Fibroblast of lung (primary cell): ENCODE measurements around the gene INTS15. TPM values are rescaled to one million over a fixed set of nuclear protein-coding genes. Genes with fewer than 3 reads are reported as not detected.

Experiments used
- DNase-seq, 2 donors: peaks; one replicate each; pipeline versions ENCODE4 v3.0.0 to v3.0.0-alpha.2; 2010; ENCODE audit warnings: low read depth in 2 of 2
- H2AFZ ChIP-seq: 2 replicates; pipeline ENCODE4 v1.5.1; 2012; ENCODE audit warnings: low read length, control low read depth, inconsistent platforms
- H3K27ac ChIP-seq: 2 replicates; pipeline ENCODE4 v1.5.1; 2011; ENCODE audit warnings: low read length, control low read depth; ENCODE audit not compliant: insufficient read depth
- H3K27me3 ChIP-seq: 2 replicates; pipeline ENCODE4 v1.5.1; 2011; ENCODE audit warnings: mild to moderate bottlenecking, low read length; ENCODE audit not compliant: control insufficient read depth, insufficient read depth
- H3K36me3 ChIP-seq: 2 replicates; pipeline ENCODE4 v1.5.1; 2011; ENCODE audit warnings: low read length; ENCODE audit not compliant: control insufficient read depth, insufficient read depth
- H3K4me1 ChIP-seq: 2 replicates; pipeline ENCODE4 v1.5.1; 2011; ENCODE audit warnings: low read length; ENCODE audit not compliant: control insufficient read depth, insufficient read depth; ENCODE audit errors: extremely low read depth
- H3K4me2 ChIP-seq: 2 replicates; pipeline ENCODE4 v1.5.1; 2011; ENCODE audit warnings: low read length, control low read depth; ENCODE audit not compliant: insufficient read depth; ENCODE audit errors: extremely low read depth
- H3K4me3 ChIP-seq, 4 experiments: fragments of 200-600 bp in 1 of 4; sonication (generic) in 1 of 4; replicated peaks in 1 of 4; 2 replicates each; pipeline ENCODE4 v1.5.1; 2011 to 2016; ENCODE audit warnings: low read length in 4 of 4, low read depth in 3 of 4, mild to moderate bottlenecking in 3 of 4, control low read depth in 2 of 4, inconsistent platforms in 1 of 4, mixed read lengths in 1 of 4; ENCODE audit not compliant: insufficient read depth in 1 of 4; ENCODE audit errors: control extremely low read depth in 1 of 4
- H3K79me2 ChIP-seq: 2 replicates; pipeline ENCODE4 v1.5.1; 2012; ENCODE audit warnings: mild to moderate bottlenecking, low read length, inconsistent platforms; ENCODE audit not compliant: control insufficient read depth, insufficient read depth
- H3K9ac ChIP-seq: 2 replicates; pipeline ENCODE4 v1.5.1; 2011; ENCODE audit warnings: mild to moderate bottlenecking, low read length, control low read depth; ENCODE audit not compliant: insufficient read depth
- H3K9me3 ChIP-seq: 2 replicates; pipeline ENCODE4 v1.5.1; 2012; ENCODE audit warnings: low read depth, low read length; ENCODE audit not compliant: control insufficient read depth, insufficient read depth
- H4K20me1 ChIP-seq: 2 replicates; pipeline ENCODE4 v1.5.1; 2011; ENCODE audit warnings: low read length; ENCODE audit not compliant: control insufficient read depth, insufficient read depth; ENCODE audit errors: extremely low read depth
- EZH2 ChIP-seq: IDR thresholded peaks from 2 replicates; pipeline ENCODE4 v1.5.1; 2012; ENCODE audit warnings: low read length, control low read depth, mild to moderate bottlenecking; ENCODE audit errors: missing control alignments
- polyA plus RNA-seq, 2 donors: library from polyadenylated mRNA; depleted of rRNA in 1 of 2; stranded (reverse) in 1 of 2; unstranded in 1 of 2; fragments of >200 nt; gene quantifications; 2 replicates each; pipeline ENCODE4 v1.2.1, GENCODE V29; 2011 to 2012; ENCODE audit warnings: missing spikeins in 1 of 2
- total RNA-seq: library from RNA; depleted of rRNA; stranded (reverse); fragments of >200 nt; gene quantifications from 2 replicates; pipeline ENCODE4 v1.2.1, GENCODE V29; 2014
- TF ChIP-seq, protein P1 (sequence below), 2 donors: IDR thresholded peaks in 1 of 2; conservative IDR thresholded peaks in 1 of 2; 1 replicate in 1 of 2; 2 replicates in 1 of 2; pipeline ENCODE4 v1.5.1; 2011 to 2012; ENCODE audit warnings: low read length in 2 of 2, control low read depth in 1 of 2, inconsistent platforms in 1 of 2, low read depth in 1 of 2, mild to moderate bottlenecking in 1 of 2

INTS15 gene
- total and polyA plus RNA-seq, 2 donors (not counting 1 experiment from before 2014, with no cell fraction given), result 7.1 to 11.7 TPM

DNA sequence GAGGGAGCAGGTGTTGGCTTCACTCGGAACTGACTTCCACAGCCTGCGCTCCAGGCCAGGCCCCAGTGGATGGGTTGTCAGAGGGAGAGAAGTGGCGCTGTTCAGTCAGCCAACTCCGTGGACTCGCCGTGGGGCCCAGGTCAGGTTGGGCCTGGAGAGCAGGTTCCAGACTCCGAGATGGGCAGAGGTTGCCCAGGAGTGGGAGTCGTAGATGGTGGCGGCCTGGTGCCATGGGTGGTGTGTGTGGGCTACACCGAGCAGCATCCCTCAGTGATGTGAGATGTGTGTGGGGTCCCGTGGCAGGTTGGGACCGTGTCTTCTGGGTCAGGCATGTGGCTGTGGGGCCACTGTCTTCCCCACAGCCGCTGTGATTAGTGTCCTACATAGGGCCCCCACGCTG, 57.7 kb downstream of the INTS15 start:
- Histone ChIP-seq H3K27me3 (no peaks in the 10 kb centered on the region), H3K4me1 (no peaks in the 10 kb centered on the region), H3K36me3 (peaks cover 24% of the 10 kb centered on the region), H3K79me2 (no peaks in the 10 kb centered on the region), H3K9me3 (no peaks in the 10 kb centered on the region), H2AFZ (no peak overlapping the region), H3K4me2 (no peak overlapping the region), H3K27ac (no peak overlapping the region), H3K9ac (no peak overlapping the region), H4K20me1 (no peaks in the 10 kb centered on the region), H3K4me3 (no peak overlapping the region)
- no peak for DNase-seq
- no peak for TF ChIP-seq EZH2
- TF ChIP-seq, protein P1, sequence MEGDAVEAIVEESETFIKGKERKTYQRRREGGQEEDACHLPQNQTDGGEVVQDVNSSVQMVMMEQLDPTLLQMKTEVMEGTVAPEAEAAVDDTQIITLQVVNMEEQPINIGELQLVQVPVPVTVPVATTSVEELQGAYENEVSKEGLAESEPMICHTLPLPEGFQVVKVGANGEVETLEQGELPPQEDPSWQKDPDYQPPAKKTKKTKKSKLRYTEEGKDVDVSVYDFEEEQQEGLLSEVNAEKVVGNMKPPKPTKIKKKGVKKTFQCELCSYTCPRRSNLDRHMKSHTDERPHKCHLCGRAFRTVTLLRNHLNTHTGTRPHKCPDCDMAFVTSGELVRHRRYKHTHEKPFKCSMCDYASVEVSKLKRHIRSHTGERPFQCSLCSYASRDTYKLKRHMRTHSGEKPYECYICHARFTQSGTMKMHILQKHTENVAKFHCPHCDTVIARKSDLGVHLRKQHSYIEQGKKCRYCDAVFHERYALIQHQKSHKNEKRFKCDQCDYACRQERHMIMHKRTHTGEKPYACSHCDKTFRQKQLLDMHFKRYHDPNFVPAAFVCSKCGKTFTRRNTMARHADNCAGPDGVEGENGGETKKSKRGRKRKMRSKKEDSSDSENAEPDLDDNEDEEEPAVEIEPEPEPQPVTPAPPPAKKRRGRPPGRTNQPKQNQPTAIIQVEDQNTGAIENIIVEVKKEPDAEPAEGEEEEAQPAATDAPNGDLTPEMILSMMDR (conservative IDR thresholded peaks at IDR 0.05 in 1 of 2, IDR thresholded peaks at IDR 0.05 in 1 of 2; ENCODE audit: low read depth in 1 of 2, low read length in 2 of 2), result no peak

DNA sequence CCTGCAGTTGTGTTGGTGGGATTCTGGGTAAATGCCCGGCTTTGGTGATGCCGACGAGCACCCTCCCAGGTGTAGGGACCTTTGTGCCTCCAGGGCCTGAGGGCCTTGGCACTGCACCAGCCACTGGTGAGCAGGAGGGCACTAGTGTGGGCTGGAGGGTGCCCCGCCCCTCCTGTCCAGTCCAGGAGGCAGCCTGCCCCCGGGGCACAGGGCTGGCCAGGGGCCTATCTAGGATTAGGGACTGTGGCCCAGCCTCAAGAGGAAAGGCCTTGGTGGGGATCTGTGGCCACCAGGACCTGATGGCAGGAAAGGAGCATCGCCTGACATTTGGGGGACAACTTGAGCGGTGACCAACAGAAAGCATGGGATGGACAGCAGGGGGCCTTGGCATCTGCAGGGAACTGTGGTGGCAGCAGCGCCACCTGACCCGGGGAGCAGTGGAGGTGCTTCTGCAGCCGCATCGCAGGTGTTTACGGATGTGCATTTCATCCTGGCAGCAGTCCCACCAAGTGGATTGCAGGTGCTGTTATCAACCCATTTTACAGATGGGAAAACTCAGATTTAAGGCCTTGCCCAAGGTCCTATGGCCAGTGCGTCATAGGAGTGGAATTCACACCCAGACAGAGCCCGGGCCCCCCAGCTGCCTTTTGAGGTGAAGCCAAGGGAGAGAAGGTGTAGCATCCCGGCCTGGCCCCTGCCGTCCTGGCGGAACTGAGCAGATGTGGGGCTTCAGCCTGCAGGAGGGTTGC, 58.4 kb downstream of the INTS15 start:
- no peaks in the 10 kb centered on the region for H3K79me2 ChIP-seq
- H3K36me3 ChIP-seq, result peaks cover 21% of the 10 kb centered on the region
- no peak overlapping the region for H3K9ac ChIP-seq
- H3K9me3 ChIP-seq, result no peaks in the 10 kb centered on the region
- H2AFZ ChIP-seq, result no peak overlapping the region
- DNase-seq, result no peak
- no peaks in the 10 kb centered on the region for H3K27me3 ChIP-seq
- no peak overlapping the region for H3K4me3 ChIP-seq
- H3K27ac ChIP-seq, result no peak overlapping the region
- no peaks in the 10 kb centered on the region for H4K20me1 ChIP-seq
- no peaks in the 10 kb centered on the region for H3K4me1 ChIP-seq
- H3K4me2 ChIP-seq, result no peak overlapping the region
- TF ChIP-seq, protein P1 (conservative IDR thresholded peaks at IDR 0.05 in 1 of 2, IDR thresholded peaks at IDR 0.05 in 1 of 2; ENCODE audit: low read depth in 1 of 2, low read length in 2 of 2), result no peak
- no peak for TF ChIP-seq EZH2

DNA sequence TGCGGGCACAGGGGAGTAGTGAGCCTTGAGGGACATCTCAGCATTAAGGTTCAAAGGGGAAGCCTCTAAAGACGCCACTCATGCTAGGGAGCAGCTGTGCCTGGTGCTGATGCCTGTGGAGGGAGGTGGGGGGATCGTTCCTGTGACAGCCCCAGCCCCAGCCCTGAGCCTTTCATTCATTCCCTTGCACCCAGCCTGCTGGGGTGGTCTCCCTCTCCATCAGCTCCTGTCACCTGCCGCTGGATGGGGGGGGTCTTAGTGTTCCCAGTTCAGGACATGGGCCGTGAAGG, 58.9 kb downstream of the INTS15 start:
- Histone ChIP-seq H3K9me3 (no peaks in the 10 kb centered on the region), H3K36me3 (peaks cover 21% of the 10 kb centered on the region), H3K4me3 (no peak overlapping the region), H2AFZ (no peak overlapping the region), H3K9ac (no peak overlapping the region), H4K20me1 (no peaks in the 10 kb centered on the region), H3K79me2 (no peaks in the 10 kb centered on the region), H3K4me1 (no peaks in the 10 kb centered on the region), H3K4me2 (no peak overlapping the region), H3K27ac (no peak overlapping the region), H3K27me3 (no peaks in the 10 kb centered on the region)
- DNase-seq, result no peak
- no peak for TF ChIP-seq EZH2
- TF ChIP-seq, protein P1 (conservative IDR thresholded peaks at IDR 0.05 in 1 of 2, IDR thresholded peaks at IDR 0.05 in 1 of 2; ENCODE audit: low read depth in 1 of 2, low read length in 2 of 2), result no peak
